Liver (tissue), 9 donors: ENCODE data around the gene PCDH9. TPM values are rescaled to one million over a fixed set of nuclear protein-coding genes. Genes with fewer than 3 reads are reported as not detected.

Source experiments
- DNase-seq: peaks from one replicate; pipeline ENCODE4 v3.0.0-alpha.2; 2017; ENCODE audit warnings: low spot score
- H3K27ac ChIP-seq, 2 donors: one replicate each; pipeline ENCODE4 v1.7.0; 2013; ENCODE audit warnings: inconsistent platforms in 2 of 2, low read length in 2 of 2, control low read depth in 1 of 2, low read depth in 1 of 2, mild to moderate bottlenecking in 1 of 2
- H3K27me3 ChIP-seq, 4 donors: one replicate each; pipeline versions ENCODE4 v1.6.1 to v1.7.0; 2013; ENCODE audit warnings: low read length in 3 of 4, inconsistent platforms in 1 of 4, mild to moderate bottlenecking in 1 of 4, moderate library complexity in 1 of 4; ENCODE audit not compliant: control insufficient read depth in 4 of 4, insufficient read depth in 4 of 4
- H3K36me3 ChIP-seq, 4 donors: one replicate each; pipeline versions ENCODE4 v1.6.1 to v1.7.0; 2013; ENCODE audit warnings: low read length in 3 of 4, mild to moderate bottlenecking in 3 of 4, low read depth in 1 of 4, moderate library complexity in 1 of 4; ENCODE audit not compliant: control insufficient read depth in 4 of 4, insufficient read depth in 3 of 4
- H3K4me1 ChIP-seq, 4 donors: one replicate each; pipeline versions ENCODE4 v1.6.1 to v1.7.0; 2013; ENCODE audit warnings: low read length in 3 of 4, mild to moderate bottlenecking in 3 of 4, moderate library complexity in 1 of 4; ENCODE audit not compliant: control insufficient read depth in 4 of 4, insufficient read depth in 4 of 4
- H3K4me3 ChIP-seq, 3 donors: one replicate each; pipeline versions ENCODE4 v1.6.1 to v1.7.0; 2013; ENCODE audit warnings: low read length in 3 of 3, control low read depth in 1 of 3, low read depth in 1 of 3, mild to moderate bottlenecking in 1 of 3
- H3K9ac ChIP-seq, 2 donors: one replicate each; pipeline ENCODE4 v1.7.0; 2013; ENCODE audit warnings: low read length in 2 of 2, mild to moderate bottlenecking in 2 of 2, moderate library complexity in 2 of 2, control low read depth in 1 of 2, low read depth in 1 of 2
- H3K9me3 ChIP-seq, 4 donors: one replicate each; pipeline versions ENCODE4 v1.6.1 to v1.7.0; 2013; ENCODE audit warnings: low read length in 3 of 4; ENCODE audit not compliant: control insufficient read depth in 4 of 4
- EGR1 ChIP-seq, 2 donors: IDR thresholded peaks; 2 replicates each; pipeline ENCODE4 v1.6.1; 2016 to 2018; ENCODE audit warnings: antibody characterized with exemption in 2 of 2, low read depth in 2 of 2
- FOXA1 ChIP-seq: IDR thresholded peaks from 2 replicates; pipeline ENCODE4 v1.6.1; 2016; ENCODE audit warnings: antibody characterized with exemption
- FOXA2 ChIP-seq: IDR thresholded peaks from 2 replicates; pipeline ENCODE4 v1.6.1; 2016; ENCODE audit warnings: antibody characterized with exemption
- GABPA ChIP-seq, 2 donors: IDR thresholded peaks in 1 of 2; conservative IDR thresholded peaks in 1 of 2; 2 replicates each; pipeline ENCODE4 v1.6.1; 2016; ENCODE audit warnings: antibody characterized with exemption in 2 of 2, mild to moderate bottlenecking in 1 of 2, moderate library complexity in 1 of 2
- HNF4A ChIP-seq, 2 donors: conservative IDR thresholded peaks; 2 replicates each; pipeline ENCODE4 v1.6.1; 2016; ENCODE audit warnings: antibody characterized with exemption in 2 of 2, mild to moderate bottlenecking in 2 of 2
- HNF4G ChIP-seq: IDR thresholded peaks from 2 replicates; pipeline ENCODE4 v1.6.1; 2016; ENCODE audit warnings: antibody characterized with exemption
- JUND ChIP-seq, 2 donors: IDR thresholded peaks; 2 replicates each; pipeline ENCODE4 v1.6.1; 2016; ENCODE audit warnings: antibody characterized with exemption in 2 of 2
- NR2F2 ChIP-seq: IDR thresholded peaks from 2 replicates; pipeline ENCODE4 v1.6.1; 2016; ENCODE audit warnings: antibody characterized with exemption
- RAD21 ChIP-seq, 2 donors: IDR thresholded peaks; 2 replicates each; pipeline ENCODE4 v1.6.1; 2016; ENCODE audit warnings: antibody characterized with exemption in 2 of 2, mild to moderate bottlenecking in 2 of 2
- RXRA ChIP-seq, 2 donors: IDR thresholded peaks; 2 replicates each; pipeline ENCODE4 v1.6.1; 2017 to 2018; ENCODE audit warnings: antibody characterized with exemption in 2 of 2, mild to moderate bottlenecking in 1 of 2
- TAF1 ChIP-seq: conservative IDR thresholded peaks from 2 replicates; pipeline ENCODE4 v1.6.1; 2016; ENCODE audit warnings: antibody characterized with exemption, mild to moderate bottlenecking
- YY1 ChIP-seq: IDR thresholded peaks from 2 replicates; pipeline ENCODE4 v1.6.1; 2016; ENCODE audit warnings: antibody characterized with exemption, mild to moderate bottlenecking
- WGBS: extraction: QIAGEN DNeasy Blood & Tissue Kit; methylation state at CpG from one replicate; pipeline ENCODE4 v1.1.7; 2013; 5-methylcytosine and 5-hydroxymethylcytosine counted together
- polyA plus RNA-seq, 2 donors: library from polyadenylated mRNA; stranded (reverse) in 1 of 2; unstranded in 1 of 2; fragments of 200-250 nt in 1 of 2; fragments of >200 nt in 1 of 2; fragmentation: Nextera tagmentation in 1 of 2; extraction: Ambion mirVana in 1 of 2; gene quantifications; one replicate each; pipeline versions ENCODE4 v1.2.1 to v1.2.3, GENCODE V29; 2013 to 2015
- total RNA-seq, 2 donors: library from RNA; depleted of rRNA; stranded (reverse); fragments of >200 nt; gene quantifications; one replicate each; pipeline ENCODE4 v1.2.3, GENCODE V29; 2014
- TF ChIP-seq, protein P1 (sequence below): IDR thresholded peaks from 2 replicates; pipeline ENCODE4 v1.6.1; 2016; ENCODE audit warnings: antibody characterized with exemption, mild to moderate bottlenecking
- TF ChIP-seq, protein P2 (sequence below): IDR thresholded peaks from 2 replicates; pipeline ENCODE4 v1.6.1; 2016; ENCODE audit warnings: antibody characterized with exemption
- TF ChIP-seq, protein P3 (sequence below): IDR thresholded peaks from 2 replicates; pipeline ENCODE4 v1.6.1; 2016; ENCODE audit warnings: antibody characterized with exemption
- TF ChIP-seq, protein P4 (sequence below): IDR thresholded peaks from 2 replicates; pipeline ENCODE4 v1.6.1; 2016; ENCODE audit warnings: antibody characterized with exemption
- TF ChIP-seq, protein P5 (sequence below): fragments of 150-350 bp; IDR thresholded peaks from 2 replicates; pipeline ENCODE4 v1.5.1; 2017; ENCODE audit warnings: improper control_type of control experiment, low read depth, low read length; ENCODE audit not compliant: missing input control
- donor health status: healthy.
- donor health status: healthy.
- donor health status: healthy.
- donor health status: healthy.
- donor health status: healthy.

The PCDH9 gene
- total and polyA plus RNA-seq, 4 donors = 0.90 to 4.0 (median 2.2) TPM

DNA sequence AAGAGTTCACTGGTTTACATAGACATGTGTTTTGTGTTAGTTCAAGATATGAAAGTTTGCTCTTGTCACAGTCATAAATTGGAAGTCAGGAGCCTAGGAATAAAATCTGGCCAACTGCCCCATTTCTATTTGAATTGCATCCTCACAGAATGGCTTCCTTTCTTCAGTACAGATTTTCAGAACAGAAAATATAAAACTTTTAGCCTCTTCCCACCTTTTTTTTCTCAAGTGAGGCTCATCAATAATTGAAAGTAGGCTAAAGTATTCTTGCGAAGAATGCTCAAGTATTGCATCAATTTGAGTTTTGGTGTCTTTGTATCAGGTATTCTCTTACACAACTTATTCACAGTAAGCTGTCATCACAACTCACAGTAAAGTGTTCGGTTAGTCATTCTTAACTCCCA, 802.7 kb downstream of the PCDH9 start:
- no peaks in the 10 kb centered on the region for H3K36me3 ChIP-seq
- no peak for DNase-seq
- H3K4me1 ChIP-seq = no peaks in the 10 kb centered on the region
- H3K4me3 ChIP-seq = no peak overlapping the region
- no peak overlapping the region for H3K27ac ChIP-seq
- peaks cover 0 to 5% (median 0%) of the 10 kb centered on the region in 4 donors for H3K27me3 ChIP-seq
- H3K9ac ChIP-seq = no peak overlapping the region
- WGBS = 87% methylated on average over 2 of the region's 2 CpGs
- no peak for TF ChIP-seq YY1
- TF ChIP-seq HNF4G = no peak
- no peak for TF ChIP-seq NR2F2
- TF ChIP-seq TAF1 = no peak
- TF ChIP-seq, protein P1, sequence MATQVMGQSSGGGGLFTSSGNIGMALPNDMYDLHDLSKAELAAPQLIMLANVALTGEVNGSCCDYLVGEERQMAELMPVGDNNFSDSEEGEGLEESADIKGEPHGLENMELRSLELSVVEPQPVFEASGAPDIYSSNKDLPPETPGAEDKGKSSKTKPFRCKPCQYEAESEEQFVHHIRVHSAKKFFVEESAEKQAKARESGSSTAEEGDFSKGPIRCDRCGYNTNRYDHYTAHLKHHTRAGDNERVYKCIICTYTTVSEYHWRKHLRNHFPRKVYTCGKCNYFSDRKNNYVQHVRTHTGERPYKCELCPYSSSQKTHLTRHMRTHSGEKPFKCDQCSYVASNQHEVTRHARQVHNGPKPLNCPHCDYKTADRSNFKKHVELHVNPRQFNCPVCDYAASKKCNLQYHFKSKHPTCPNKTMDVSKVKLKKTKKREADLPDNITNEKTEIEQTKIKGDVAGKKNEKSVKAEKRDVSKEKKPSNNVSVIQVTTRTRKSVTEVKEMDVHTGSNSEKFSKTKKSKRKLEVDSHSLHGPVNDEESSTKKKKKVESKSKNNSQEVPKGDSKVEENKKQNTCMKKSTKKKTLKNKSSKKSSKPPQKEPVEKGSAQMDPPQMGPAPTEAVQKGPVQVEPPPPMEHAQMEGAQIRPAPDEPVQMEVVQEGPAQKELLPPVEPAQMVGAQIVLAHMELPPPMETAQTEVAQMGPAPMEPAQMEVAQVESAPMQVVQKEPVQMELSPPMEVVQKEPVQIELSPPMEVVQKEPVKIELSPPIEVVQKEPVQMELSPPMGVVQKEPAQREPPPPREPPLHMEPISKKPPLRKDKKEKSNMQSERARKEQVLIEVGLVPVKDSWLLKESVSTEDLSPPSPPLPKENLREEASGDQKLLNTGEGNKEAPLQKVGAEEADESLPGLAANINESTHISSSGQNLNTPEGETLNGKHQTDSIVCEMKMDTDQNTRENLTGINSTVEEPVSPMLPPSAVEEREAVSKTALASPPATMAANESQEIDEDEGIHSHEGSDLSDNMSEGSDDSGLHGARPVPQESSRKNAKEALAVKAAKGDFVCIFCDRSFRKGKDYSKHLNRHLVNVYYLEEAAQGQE = no peak
- no peak for TF ChIP-seq HNF4A (conservative IDR thresholded peaks at IDR 0.05)
- no peak for TF ChIP-seq RAD21 (IDR thresholded peaks at IDR 0.05)
- TF ChIP-seq RXRA (IDR thresholded peaks at IDR 0.05) = no peak
- TF ChIP-seq FOXA1 = no peak
- TF ChIP-seq EGR1 (IDR thresholded peaks at IDR 0.05; ENCODE audit: low read depth in 2 of 2) = no peak
- TF ChIP-seq, protein P2, sequence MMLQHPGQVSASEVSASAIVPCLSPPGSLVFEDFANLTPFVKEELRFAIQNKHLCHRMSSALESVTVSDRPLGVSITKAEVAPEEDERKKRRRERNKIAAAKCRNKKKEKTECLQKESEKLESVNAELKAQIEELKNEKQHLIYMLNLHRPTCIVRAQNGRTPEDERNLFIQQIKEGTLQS = no peak
- no peak for TF ChIP-seq GABPA (IDR thresholded peaks at IDR 0.05 in 1 of 2, conservative IDR thresholded peaks at IDR 0.05 in 1 of 2)
- TF ChIP-seq, protein P3, sequence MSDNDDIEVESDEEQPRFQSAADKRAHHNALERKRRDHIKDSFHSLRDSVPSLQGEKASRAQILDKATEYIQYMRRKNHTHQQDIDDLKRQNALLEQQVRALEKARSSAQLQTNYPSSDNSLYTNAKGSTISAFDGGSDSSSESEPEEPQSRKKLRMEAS = no peak
- H3K9me3 ChIP-seq = no peaks in the 10 kb centered on the region

DNA sequence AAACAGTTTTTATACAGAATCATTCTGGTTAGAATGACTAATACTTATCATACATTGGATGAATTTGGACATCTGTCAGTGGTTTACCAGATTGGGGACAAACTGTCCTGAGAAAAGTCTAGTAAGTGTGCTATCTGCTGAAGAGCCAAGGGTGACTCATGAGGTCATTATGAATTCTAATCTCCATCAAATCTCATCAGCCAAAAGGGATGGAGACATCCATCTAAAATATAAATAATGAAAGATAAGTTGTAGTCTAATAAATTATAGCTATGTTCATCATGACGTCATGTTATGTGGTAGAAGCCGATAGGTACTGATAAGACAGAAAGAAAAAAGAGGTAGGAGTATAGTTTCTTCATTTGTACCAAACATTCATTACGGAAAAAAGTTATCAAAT, 804.4 kb downstream of the PCDH9 start:
- no peaks in the 10 kb centered on the region for H3K36me3 ChIP-seq
- 68% methylated on average over 3 of the region's 3 CpGs for WGBS

More for the DNA sequence above, 804.4 kb downstream of the PCDH9 start:
- Histone ChIP-seq H3K27me3 (peaks cover 0 to 5% (median 0%) of the 10 kb centered on the region in 4 donors), H3K27ac (no peak overlapping the region), H3K4me1 (no peaks in the 10 kb centered on the region), H3K9ac (no peak overlapping the region), H3K9me3 (no peaks in the 10 kb centered on the region), H3K4me3 (no peak overlapping the region)
- no peak for TF ChIP-seq EGR1 (IDR thresholded peaks at IDR 0.05; ENCODE audit: low read depth in 2 of 2)
- no peak for TF ChIP-seq NR2F2
- no peak for TF ChIP-seq GABPA (IDR thresholded peaks at IDR 0.05 in 1 of 2, conservative IDR thresholded peaks at IDR 0.05 in 1 of 2)
- no peak for TF ChIP-seq FOXA1
- TF ChIP-seq, protein P4, sequence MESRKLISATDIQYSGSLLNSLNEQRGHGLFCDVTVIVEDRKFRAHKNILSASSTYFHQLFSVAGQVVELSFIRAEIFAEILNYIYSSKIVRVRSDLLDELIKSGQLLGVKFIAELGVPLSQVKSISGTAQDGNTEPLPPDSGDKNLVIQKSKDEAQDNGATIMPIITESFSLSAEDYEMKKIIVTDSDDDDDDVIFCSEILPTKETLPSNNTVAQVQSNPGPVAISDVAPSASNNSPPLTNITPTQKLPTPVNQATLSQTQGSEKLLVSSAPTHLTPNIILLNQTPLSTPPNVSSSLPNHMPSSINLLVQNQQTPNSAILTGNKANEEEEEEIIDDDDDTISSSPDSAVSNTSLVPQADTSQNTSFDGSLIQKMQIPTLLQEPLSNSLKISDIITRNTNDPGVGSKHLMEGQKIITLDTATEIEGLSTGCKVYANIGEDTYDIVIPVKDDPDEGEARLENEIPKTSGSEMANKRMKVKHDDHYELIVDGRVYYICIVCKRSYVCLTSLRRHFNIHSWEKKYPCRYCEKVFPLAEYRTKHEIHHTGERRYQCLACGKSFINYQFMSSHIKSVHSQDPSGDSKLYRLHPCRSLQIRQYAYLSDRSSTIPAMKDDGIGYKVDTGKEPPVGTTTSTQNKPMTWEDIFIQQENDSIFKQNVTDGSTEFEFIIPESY = no peak
- no peak for TF ChIP-seq HNF4A (conservative IDR thresholded peaks at IDR 0.05)
- no peak for TF ChIP-seq HNF4G
- TF ChIP-seq YY1 = no peak
- no peak for TF ChIP-seq TAF1
- no peak for TF ChIP-seq RAD21 (IDR thresholded peaks at IDR 0.05)
- TF ChIP-seq, protein P5, sequence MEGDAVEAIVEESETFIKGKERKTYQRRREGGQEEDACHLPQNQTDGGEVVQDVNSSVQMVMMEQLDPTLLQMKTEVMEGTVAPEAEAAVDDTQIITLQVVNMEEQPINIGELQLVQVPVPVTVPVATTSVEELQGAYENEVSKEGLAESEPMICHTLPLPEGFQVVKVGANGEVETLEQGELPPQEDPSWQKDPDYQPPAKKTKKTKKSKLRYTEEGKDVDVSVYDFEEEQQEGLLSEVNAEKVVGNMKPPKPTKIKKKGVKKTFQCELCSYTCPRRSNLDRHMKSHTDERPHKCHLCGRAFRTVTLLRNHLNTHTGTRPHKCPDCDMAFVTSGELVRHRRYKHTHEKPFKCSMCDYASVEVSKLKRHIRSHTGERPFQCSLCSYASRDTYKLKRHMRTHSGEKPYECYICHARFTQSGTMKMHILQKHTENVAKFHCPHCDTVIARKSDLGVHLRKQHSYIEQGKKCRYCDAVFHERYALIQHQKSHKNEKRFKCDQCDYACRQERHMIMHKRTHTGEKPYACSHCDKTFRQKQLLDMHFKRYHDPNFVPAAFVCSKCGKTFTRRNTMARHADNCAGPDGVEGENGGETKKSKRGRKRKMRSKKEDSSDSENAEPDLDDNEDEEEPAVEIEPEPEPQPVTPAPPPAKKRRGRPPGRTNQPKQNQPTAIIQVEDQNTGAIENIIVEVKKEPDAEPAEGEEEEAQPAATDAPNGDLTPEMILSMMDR = no peak
- no peak for TF ChIP-seq RXRA (IDR thresholded peaks at IDR 0.05)
- TF ChIP-seq, protein P2 = no peak
- no peak for TF ChIP-seq FOXA2
- TF ChIP-seq, protein P3 = no peak
- TF ChIP-seq JUND (IDR thresholded peaks at IDR 0.05) = no peak
- DNase-seq = no peak
